Hepatocyte (in vitro differentiated cells): ENCODE measurements around the gene CSNK1G3. TPM values are rescaled to one million over a fixed set of nuclear protein-coding genes. Genes with fewer than 3 reads are reported as not detected.

ENCODE experiments used
- DNase-seq: peaks from one replicate; pipeline ENCODE4 v3.0.0-alpha.2; 2016; ENCODE audit warnings: low spot score
- H2AFZ ChIP-seq: fragments of 200-600 bp; sonication (generic); 2 replicates; pipeline ENCODE4 v1.6.0; 2016; ENCODE audit warnings: antibody characterized with exemption, mild to moderate bottlenecking
- H3K27ac ChIP-seq: fragments of 200-600 bp; sonication (generic); 2 replicates; pipeline ENCODE4 v1.5.1; 2016; ENCODE audit warnings: mild to moderate bottlenecking
- H3K27me3 ChIP-seq: fragments of 200-600 bp; sonication (generic); 2 replicates; pipeline ENCODE4 v1.6.1; 2016
- H3K36me3 ChIP-seq: fragments of 200-600 bp; sonication (generic); replicated peaks from 2 replicates; pipeline ENCODE4 v1.5.1; 2016; ENCODE audit warnings: low read depth; ENCODE audit not compliant: insufficient read depth
- H3K4me1 ChIP-seq: fragments of 200-600 bp; sonication (generic); 2 replicates; pipeline ENCODE4 v1.5.1; 2016; ENCODE audit warnings: mild to moderate bottlenecking, moderate library complexity; ENCODE audit not compliant: insufficient read depth
- H3K4me2 ChIP-seq: fragments of 200-600 bp; sonication (generic); 2 replicates; pipeline ENCODE4 v1.6.0; 2016
- H3K4me3 ChIP-seq: fragments of 200-600 bp; sonication (generic); 2 replicates; pipeline ENCODE4 v1.5.1; 2016; ENCODE audit warnings: mild to moderate bottlenecking
- H3K79me2 ChIP-seq: fragments of 200-600 bp; sonication (generic); 2 replicates; pipeline ENCODE4 v1.6.0; 2017; ENCODE audit warnings: mild to moderate bottlenecking
- H3K9me2 ChIP-seq: fragments of 200-600 bp; sonication (generic); replicated peaks from 2 replicates; pipeline ENCODE4 v1.6.0; 2017; ENCODE audit warnings: mild to moderate bottlenecking; ENCODE audit not compliant: insufficient read depth
- H3K9me3 ChIP-seq: fragments of 200-600 bp; sonication (generic); 2 replicates; pipeline ENCODE4 v1.5.1; 2016; ENCODE audit warnings: low read depth, mild to moderate bottlenecking
- H4K20me1 ChIP-seq: fragments of 200-600 bp; sonication (generic); 2 replicates; pipeline ENCODE4 v1.6.0; 2016; ENCODE audit warnings: mild to moderate bottlenecking; ENCODE audit not compliant: insufficient read depth, poor library complexity, severe bottlenecking
- CTCF ChIP-seq: fragments of 200-600 bp; sonication (generic); IDR thresholded peaks from 2 replicates; pipeline ENCODE4 v1.5.1; 2016; ENCODE audit warnings: antibody characterized with exemption, mild to moderate bottlenecking; ENCODE audit not compliant: poor library complexity
- EZH2 ChIP-seq: fragments of 200-600 bp; sonication (generic); IDR thresholded peaks from 2 replicates; pipeline ENCODE4 v1.6.1; 2016; ENCODE audit warnings: antibody characterized with exemption, mild to moderate bottlenecking, borderline replicate concordance
- EZH2phosphoT487 ChIP-seq: fragments of 200-600 bp; sonication (generic); IDR thresholded peaks from one replicate; pipeline ENCODE4 v1.6.1; 2018; ENCODE audit warnings: antibody characterized with exemption, mild to moderate bottlenecking, low read depth, moderate library complexity; ENCODE audit not compliant: unreplicated experiment, severe bottlenecking
- WGBS: methylation state at CpG from one replicate; pipeline ENCODE4 v1.1.6; 2016; ENCODE audit warnings: low lambda C conversion rate; ENCODE audit errors: missing lambda C conversion rate; 5-methylcytosine and 5-hydroxymethylcytosine counted together
- polyA plus RNA-seq: library from polyadenylated mRNA; unstranded; fragments of >200 nt; fragmentation: Nextera tagmentation; extraction: Ambion mirVana; gene quantifications from 2 replicates; pipeline ENCODE4 v1.2.1, GENCODE V29; 2016
- total RNA-seq: library from RNA; depleted of rRNA; stranded (reverse); fragments of >200 nt; gene quantifications from 2 replicates; pipeline ENCODE4 v1.2.3, GENCODE V29; 2014

Gene CSNK1G3
- total and polyA plus RNA-seq, 2 experiments from 2014 or later = 20.8 to 59.3 TPM

DNA sequence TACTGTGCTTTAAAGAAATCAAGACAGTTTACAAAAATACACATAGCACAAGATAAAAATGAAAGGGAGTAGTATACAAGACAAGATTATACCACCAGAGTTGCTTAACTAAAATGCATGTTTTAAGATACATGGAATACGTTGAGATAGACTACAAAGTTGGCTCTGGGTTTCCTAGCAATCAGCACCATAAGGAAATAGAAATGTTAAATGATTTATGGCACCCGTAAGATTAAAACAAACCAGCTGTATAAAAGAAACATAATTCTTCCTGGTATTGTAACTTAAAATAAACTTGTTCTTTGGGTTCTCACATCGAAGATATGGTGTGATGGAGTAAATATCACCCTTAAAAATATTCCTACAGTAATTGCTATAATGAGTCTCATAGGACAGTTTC is 9.9 kb upstream of the CSNK1G3 start:
- no peaks in the 10 kb centered on the region for H3K79me2 ChIP-seq
- H3K4me3 ChIP-seq = no peak overlapping the region
- no peaks in the 10 kb centered on the region for H3K4me1 ChIP-seq
- no peak for TF ChIP-seq CTCF
- no peak for TF ChIP-seq EZH2
- no peaks in the 10 kb centered on the region for H3K9me2 ChIP-seq
- 80% methylated on average over 3 of the region's 3 CpGs for WGBS
- no peaks in the 10 kb centered on the region for H3K9me3 ChIP-seq
- H3K4me2 ChIP-seq = no peak overlapping the region
- no peak overlapping the region for H2AFZ ChIP-seq
- no peaks in the 10 kb centered on the region for H3K36me3 ChIP-seq
- no peak overlapping the region for H3K27ac ChIP-seq
- no peak for DNase-seq
- H3K27me3 ChIP-seq = no peaks in the 10 kb centered on the region
- no peaks in the 10 kb centered on the region for H4K20me1 ChIP-seq

- Histone ChIP-seq H3K4me3 (no peak overlapping the region), H3K79me2 (no peaks in the 10 kb centered on the region), H4K20me1 (no peaks in the 10 kb centered on the region), H2AFZ (no peak overlapping the region), H3K27me3 (no peaks in the 10 kb centered on the region), H3K4me2 (no peak overlapping the region), H3K36me3 (no peaks in the 10 kb centered on the region), H3K9me3 (no peaks in the 10 kb centered on the region), H3K4me1 (no peaks in the 10 kb centered on the region), H3K9me2 (no peaks in the 10 kb centered on the region), H3K27ac (no peak overlapping the region)
- TF ChIP-seq CTCF = no peak
- no peak for TF ChIP-seq EZH2phosphoT487
- no peak for TF ChIP-seq EZH2
- no peak for DNase-seq
These were observed 8.7 kb upstream of the CSNK1G3 start for GRCh38 chr5:123503299-123503698.

DNA sequence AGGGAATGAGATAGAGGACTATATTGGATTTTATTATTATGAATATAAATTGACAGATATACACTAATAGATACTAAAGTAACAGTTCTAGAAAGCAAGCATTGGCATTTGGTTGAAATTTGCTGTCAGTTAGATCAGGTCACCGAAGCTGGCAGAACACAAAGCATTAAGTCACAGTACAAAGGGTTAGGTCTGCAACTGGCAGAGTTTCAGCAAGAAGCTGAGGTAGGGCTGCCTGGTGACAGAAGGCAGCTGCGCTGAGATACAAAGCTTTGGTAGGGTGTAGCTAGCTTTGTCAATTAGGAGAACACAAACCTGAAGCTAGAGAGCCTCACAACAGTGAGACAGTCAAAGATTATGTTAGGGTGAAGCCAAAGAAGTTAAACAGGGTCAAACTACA is 6.3 kb upstream of the CSNK1G3 start:
- H3K9me3 ChIP-seq = no peaks in the 10 kb centered on the region
- no peaks in the 10 kb centered on the region for H3K27me3 ChIP-seq
- no peak for DNase-seq
- WGBS = 70% methylated on average over 2 of the region's 2 CpGs
- no peak for TF ChIP-seq EZH2
- no peak for TF ChIP-seq CTCF
- TF ChIP-seq EZH2phosphoT487 = no peak
- no peaks in the 10 kb centered on the region for H3K9me2 ChIP-seq
- H3K36me3 ChIP-seq = no peaks in the 10 kb centered on the region
- H3K4me3 ChIP-seq = no peak overlapping the region
- no peak overlapping the region for H3K4me2 ChIP-seq
- H3K27ac ChIP-seq = no peak overlapping the region
- no peaks in the 10 kb centered on the region for H3K79me2 ChIP-seq
- no peaks in the 10 kb centered on the region for H3K4me1 ChIP-seq
- no peak overlapping the region for H2AFZ ChIP-seq
- H4K20me1 ChIP-seq = no peaks in the 10 kb centered on the region

DNA sequence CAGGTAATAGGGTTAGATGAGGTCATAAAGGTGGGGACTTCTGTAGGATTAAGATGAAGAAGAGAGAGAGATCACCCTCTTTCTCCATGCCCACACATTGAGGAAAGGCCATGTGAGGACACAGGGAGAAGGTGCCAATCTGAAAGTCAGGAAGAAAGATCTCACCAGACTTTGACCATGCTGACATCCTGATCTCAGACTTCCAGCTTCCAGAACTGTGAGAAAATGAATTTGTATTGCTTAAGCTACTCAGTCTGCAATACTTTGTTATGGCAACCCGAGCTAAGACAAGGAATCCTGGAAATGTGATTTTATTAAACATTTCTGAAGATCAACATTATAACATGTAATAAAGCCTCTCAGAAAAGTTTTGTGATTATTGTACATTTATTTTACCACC is 3.5 kb upstream of the CSNK1G3 start:
- no peak overlapping the region for H2AFZ ChIP-seq
- H3K27me3 ChIP-seq = no peaks in the 10 kb centered on the region
- 94% methylated on average over 1 of the region's 1 CpG for WGBS
- H3K4me3 ChIP-seq = no peak overlapping the region
- H3K79me2 ChIP-seq = peaks cover 7% of the 10 kb centered on the region
- no peak for DNase-seq
- no peaks in the 10 kb centered on the region for H3K9me3 ChIP-seq
- H3K4me2 ChIP-seq = no peak overlapping the region
- no peak for TF ChIP-seq EZH2phosphoT487
- no peaks in the 10 kb centered on the region for H4K20me1 ChIP-seq
- H3K27ac ChIP-seq = no peak overlapping the region
- no peaks in the 10 kb centered on the region for H3K9me2 ChIP-seq
- H3K4me1 ChIP-seq = peaks cover 2% of the 10 kb centered on the region
- no peaks in the 10 kb centered on the region for H3K36me3 ChIP-seq
